GM19240 (cell line): ENCODE results near the gene CCDC85C.

Experiments
- DNase-seq: peaks from one replicate; pipeline ENCODE4 v3.0.0; 2011; ENCODE audit warnings: low spot score; ENCODE audit not compliant: insufficient read length

CCDC85C gene

GRCh38 chr14:99590746-99591555 lies 13.1 kb downstream of the CCDC85C start:
- no peak for DNase-seq

DNA sequence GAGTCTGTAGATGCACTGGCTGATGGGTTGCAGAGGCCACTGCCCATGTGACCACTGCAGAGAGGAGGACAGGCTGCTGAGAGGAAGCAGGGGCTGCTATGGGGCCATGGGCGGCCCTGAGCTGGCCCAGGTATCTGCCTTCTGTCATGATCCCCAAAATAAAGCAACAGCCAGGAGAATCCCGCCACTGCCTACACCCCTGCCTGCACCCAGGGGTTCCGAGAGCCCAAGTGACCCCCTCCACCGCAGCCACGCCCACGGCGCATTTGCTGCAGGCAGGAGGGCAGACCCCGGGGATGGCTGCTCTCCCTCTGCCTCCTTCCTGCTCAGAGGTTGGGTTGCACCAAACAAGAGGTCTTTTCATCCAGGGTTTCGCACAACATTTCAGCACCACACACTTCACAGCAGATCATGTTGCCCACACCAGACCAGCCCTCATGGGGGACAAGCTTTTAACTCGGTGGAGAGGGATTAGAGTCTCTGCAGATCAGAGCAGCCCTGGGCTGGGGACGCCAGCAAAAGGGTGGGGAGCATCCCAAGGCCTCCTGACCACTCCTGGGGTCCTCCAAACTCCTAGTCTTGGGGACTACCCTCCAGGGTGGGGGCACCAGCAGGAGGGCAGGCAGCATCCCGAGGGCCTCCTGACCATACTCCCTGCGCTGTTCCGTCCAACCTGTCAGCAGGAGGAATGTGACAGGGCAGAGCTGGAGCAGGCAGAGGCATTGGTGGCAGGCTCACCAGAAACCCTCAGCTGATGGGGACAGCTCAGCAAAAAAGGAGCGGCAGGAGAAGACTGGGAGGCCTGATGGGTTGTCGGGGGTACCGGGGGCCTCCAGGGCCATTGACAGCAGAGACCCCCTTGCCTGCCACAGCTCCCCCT lies 14.1 kb downstream of the CCDC85C start:
- no peak for DNase-seq

GRCh38 chr14:99589031-99589441 lies 15.0 kb downstream of the CCDC85C start:
- no peak for DNase-seq

GRCh38 chr14:99587460-99588278 lies 16.3 kb downstream of the CCDC85C start:
- DNase-seq: no peak

DNA sequence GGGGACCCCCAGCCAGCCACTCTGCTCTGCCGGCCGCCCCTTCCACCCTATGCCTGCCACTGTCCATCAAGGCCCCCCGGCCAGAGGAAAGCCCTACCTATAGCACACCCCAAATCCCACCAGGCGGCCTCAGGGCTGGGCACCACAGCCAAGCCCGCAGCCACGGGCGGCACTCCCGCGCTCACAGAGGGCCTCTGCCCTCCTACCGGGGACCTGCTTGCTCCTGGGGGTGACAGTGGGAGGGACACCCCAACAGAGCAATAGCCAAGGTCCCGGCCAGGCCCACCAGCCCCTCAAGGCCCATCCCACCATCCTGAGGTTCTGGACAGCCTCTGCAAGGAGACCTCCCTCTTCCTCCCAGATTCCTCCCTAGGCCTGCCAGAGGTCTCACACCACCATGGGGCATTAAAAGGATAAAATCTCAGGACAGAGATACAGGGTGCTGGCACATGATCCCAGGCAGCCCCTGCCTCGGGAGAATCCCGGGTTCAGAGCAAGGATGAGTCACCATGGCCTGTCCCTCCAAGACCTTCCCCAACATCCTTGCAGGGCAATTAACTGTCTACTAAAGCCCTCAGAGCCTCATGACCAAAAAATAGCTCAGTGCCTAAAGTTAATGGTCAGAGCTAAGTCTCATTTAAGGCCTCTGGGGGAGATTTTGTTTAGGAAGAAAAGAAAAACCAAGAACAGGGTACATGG lies 17.1 kb downstream of the CCDC85C start:
- no peak for DNase-seq

- no peak for DNase-seq
Measured at GRCh38 chr14:99586054-99586760, 17.8 kb downstream of the CCDC85C start.

- no peak for DNase-seq
Measured at GRCh38 chr14:99584823-99585222, 19.2 kb downstream of the CCDC85C start.

DNA sequence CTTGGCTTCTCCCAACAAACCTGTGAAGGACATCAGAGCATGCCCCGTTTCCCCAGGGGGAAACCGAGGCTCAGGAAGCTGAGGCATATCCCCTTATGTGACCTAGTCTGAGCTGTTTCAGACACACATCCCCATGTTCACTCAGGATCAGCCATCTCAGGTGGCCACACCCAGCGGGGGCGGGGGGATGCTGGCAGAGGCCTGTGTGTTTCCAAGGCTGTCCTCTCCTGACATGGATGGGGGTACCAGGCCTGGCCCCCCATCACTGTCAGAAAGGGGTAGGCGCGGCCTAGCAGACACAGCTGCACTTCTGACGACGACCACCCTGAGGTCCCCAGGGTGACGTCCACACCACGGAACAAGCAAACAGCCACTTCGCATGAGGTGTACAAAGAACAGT lies 22.1 kb downstream of the CCDC85C start:
- no peak for DNase-seq

- DNase-seq: no peak
Measured at GRCh38 chr14:99581374-99581773, 22.6 kb downstream of the CCDC85C start.

- no peak for DNase-seq
Measured at GRCh38 chr14:99579903-99580571, 24.0 kb downstream of the CCDC85C start.

DNA sequence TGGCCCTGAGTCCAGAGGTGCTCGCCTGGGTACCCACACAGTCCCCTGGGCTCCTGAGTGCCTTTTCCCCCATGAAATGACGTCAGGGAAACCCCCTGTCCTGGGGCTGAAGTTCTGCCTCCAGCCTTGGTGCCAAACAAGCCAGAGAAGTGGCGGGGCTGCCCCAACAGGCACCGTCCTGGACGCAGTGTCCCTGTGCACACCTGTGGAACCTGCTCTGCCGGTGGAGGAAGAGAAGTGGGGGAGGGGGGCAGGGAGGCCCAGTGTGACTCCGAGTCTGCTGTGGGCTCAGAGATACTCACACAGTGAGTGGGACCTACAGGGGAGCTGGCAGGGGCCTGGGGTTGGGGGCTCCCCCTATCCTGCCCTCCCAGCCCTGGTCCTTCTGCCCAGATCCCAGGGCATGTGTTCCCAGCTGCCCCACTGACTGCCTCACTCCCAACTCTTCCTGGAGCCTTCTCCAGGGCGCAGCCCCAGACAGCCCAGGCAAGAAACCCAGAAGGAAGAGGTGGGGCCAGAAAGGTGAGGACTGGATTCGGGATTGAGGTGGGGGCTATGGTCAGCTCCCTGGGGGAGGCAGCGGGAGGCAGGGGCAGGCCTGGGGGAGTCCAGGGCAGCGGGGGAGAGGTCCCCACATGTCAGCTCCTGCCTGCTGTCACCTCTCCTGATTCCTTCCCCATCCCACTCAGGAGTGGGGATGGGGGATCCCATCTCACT lies 24.7 kb downstream of the CCDC85C start:
- no peak for DNase-seq

- DNase-seq: no peak
Measured at GRCh38 chr14:99578541-99579101, 25.4 kb downstream of the CCDC85C start.

GRCh38 chr14:99576761-99577705 lies 27.0 kb downstream of the CCDC85C start:
- no peak for DNase-seq

- DNase-seq: no peak
Measured at GRCh38 chr14:99576304-99576703, 27.7 kb downstream of the CCDC85C start.

DNA sequence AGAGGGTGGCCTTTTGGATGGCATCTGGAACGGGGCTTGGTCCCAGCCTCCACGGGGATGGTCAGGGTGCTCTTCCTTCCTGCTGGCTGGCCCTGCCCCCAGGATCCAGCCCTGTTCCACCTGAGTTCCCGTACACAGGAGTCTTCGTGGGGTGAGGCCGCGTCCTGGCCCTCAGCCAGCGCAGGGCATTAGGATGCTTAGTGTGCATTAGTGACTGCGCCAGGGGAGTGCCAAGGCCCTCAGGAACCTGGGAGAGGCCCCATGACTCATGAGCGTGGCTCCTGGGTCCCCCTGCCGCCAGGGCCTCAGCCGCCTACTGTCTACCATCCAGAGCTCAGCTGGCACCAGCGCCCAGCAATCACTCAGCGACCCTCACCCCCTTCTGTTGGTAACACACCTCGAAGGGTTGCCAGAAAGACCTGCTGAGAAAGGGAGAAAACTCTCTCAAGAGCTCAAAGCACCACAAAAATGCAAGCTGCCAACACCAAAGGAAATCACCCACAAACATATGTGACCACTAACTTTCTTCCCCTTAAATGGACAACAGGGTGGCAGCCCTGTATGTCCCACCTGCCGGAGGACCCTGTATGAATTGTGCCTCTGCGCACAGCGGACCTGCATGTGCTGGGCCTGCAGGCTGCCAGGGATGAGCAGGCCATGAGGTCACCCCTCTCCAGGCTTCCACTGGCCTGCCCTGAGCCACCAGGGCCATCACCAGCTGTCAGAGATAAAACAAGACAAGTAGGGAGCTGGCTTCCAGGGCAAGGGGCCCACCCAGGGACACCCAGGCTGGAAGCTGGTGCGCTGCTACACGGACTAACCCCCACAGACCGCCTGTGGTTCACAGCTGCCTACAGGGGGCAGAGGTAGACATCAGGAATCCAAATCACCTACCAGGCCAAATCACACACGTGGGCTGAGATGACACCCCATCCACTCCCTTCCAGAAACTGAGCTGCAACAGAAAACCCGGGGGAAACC lies 28.7 kb downstream of the CCDC85C start:
- DNase-seq: no peak

GRCh38 chr14:99574099-99574880 lies 29.7 kb downstream of the CCDC85C start:
- no peak for DNase-seq
